Liver (tissue), 9 donors: ENCODE measurements around the gene LAMB1. TPM values are rescaled to one million over a fixed set of nuclear protein-coding genes. Genes with fewer than 3 reads are reported as not detected.

ENCODE experiments used
- DNase-seq: peaks from one replicate; pipeline ENCODE4 v3.0.0-alpha.2; 2017; ENCODE audit warnings: low spot score
- H3K27ac ChIP-seq, 2 donors: one replicate each; pipeline ENCODE4 v1.7.0; 2013; ENCODE audit warnings: inconsistent platforms in 2 of 2, low read length in 2 of 2, control low read depth in 1 of 2, low read depth in 1 of 2, mild to moderate bottlenecking in 1 of 2
- H3K27me3 ChIP-seq, 4 donors: one replicate each; pipeline versions ENCODE4 v1.6.1 to v1.7.0; 2013; ENCODE audit warnings: low read length in 3 of 4, inconsistent platforms in 1 of 4, mild to moderate bottlenecking in 1 of 4, moderate library complexity in 1 of 4; ENCODE audit not compliant: control insufficient read depth in 4 of 4, insufficient read depth in 4 of 4
- H3K36me3 ChIP-seq, 4 donors: one replicate each; pipeline versions ENCODE4 v1.6.1 to v1.7.0; 2013; ENCODE audit warnings: low read length in 3 of 4, mild to moderate bottlenecking in 3 of 4, low read depth in 1 of 4, moderate library complexity in 1 of 4; ENCODE audit not compliant: control insufficient read depth in 4 of 4, insufficient read depth in 3 of 4
- H3K4me1 ChIP-seq, 4 donors: one replicate each; pipeline versions ENCODE4 v1.6.1 to v1.7.0; 2013; ENCODE audit warnings: low read length in 3 of 4, mild to moderate bottlenecking in 3 of 4, moderate library complexity in 1 of 4; ENCODE audit not compliant: control insufficient read depth in 4 of 4, insufficient read depth in 4 of 4
- H3K4me3 ChIP-seq, 3 donors: one replicate each; pipeline versions ENCODE4 v1.6.1 to v1.7.0; 2013; ENCODE audit warnings: low read length in 3 of 3, control low read depth in 1 of 3, low read depth in 1 of 3, mild to moderate bottlenecking in 1 of 3
- H3K9ac ChIP-seq, 2 donors: one replicate each; pipeline ENCODE4 v1.7.0; 2013; ENCODE audit warnings: low read length in 2 of 2, mild to moderate bottlenecking in 2 of 2, moderate library complexity in 2 of 2, control low read depth in 1 of 2, low read depth in 1 of 2
- H3K9me3 ChIP-seq, 4 donors: one replicate each; pipeline versions ENCODE4 v1.6.1 to v1.7.0; 2013; ENCODE audit warnings: low read length in 3 of 4; ENCODE audit not compliant: control insufficient read depth in 4 of 4
- FOXA2 ChIP-seq: IDR thresholded peaks from 2 replicates; pipeline ENCODE4 v1.6.1; 2016; ENCODE audit warnings: antibody characterized with exemption
- GABPA ChIP-seq, 2 donors: IDR thresholded peaks in 1 of 2; conservative IDR thresholded peaks in 1 of 2; 2 replicates each; pipeline ENCODE4 v1.6.1; 2016; ENCODE audit warnings: antibody characterized with exemption in 2 of 2, mild to moderate bottlenecking in 1 of 2, moderate library complexity in 1 of 2
- HNF4A ChIP-seq, 2 donors: conservative IDR thresholded peaks; 2 replicates each; pipeline ENCODE4 v1.6.1; 2016; ENCODE audit warnings: antibody characterized with exemption in 2 of 2, mild to moderate bottlenecking in 2 of 2
- HNF4G ChIP-seq: IDR thresholded peaks from 2 replicates; pipeline ENCODE4 v1.6.1; 2016; ENCODE audit warnings: antibody characterized with exemption
- NR2F2 ChIP-seq: IDR thresholded peaks from 2 replicates; pipeline ENCODE4 v1.6.1; 2016; ENCODE audit warnings: antibody characterized with exemption
- RXRA ChIP-seq, 2 donors: IDR thresholded peaks; 2 replicates each; pipeline ENCODE4 v1.6.1; 2017 to 2018; ENCODE audit warnings: antibody characterized with exemption in 2 of 2, mild to moderate bottlenecking in 1 of 2
- YY1 ChIP-seq: IDR thresholded peaks from 2 replicates; pipeline ENCODE4 v1.6.1; 2016; ENCODE audit warnings: antibody characterized with exemption, mild to moderate bottlenecking
- WGBS: extraction: QIAGEN DNeasy Blood & Tissue Kit; methylation state at CpG from one replicate; pipeline ENCODE4 v1.1.7; 2013; 5-methylcytosine and 5-hydroxymethylcytosine counted together
- polyA plus RNA-seq, 2 donors: library from polyadenylated mRNA; stranded (reverse) in 1 of 2; unstranded in 1 of 2; fragments of 200-250 nt in 1 of 2; fragments of >200 nt in 1 of 2; fragmentation: Nextera tagmentation in 1 of 2; extraction: Ambion mirVana in 1 of 2; gene quantifications; one replicate each; pipeline versions ENCODE4 v1.2.1 to v1.2.3, GENCODE V29; 2013 to 2015
- total RNA-seq, 2 donors: library from RNA; depleted of rRNA; stranded (reverse); fragments of >200 nt; gene quantifications; one replicate each; pipeline ENCODE4 v1.2.3, GENCODE V29; 2014
- TF ChIP-seq, protein P1 (sequence below): IDR thresholded peaks from 2 replicates; pipeline ENCODE4 v1.6.1; 2016; ENCODE audit warnings: antibody characterized with exemption, mild to moderate bottlenecking
- TF ChIP-seq, protein P2 (sequence below): IDR thresholded peaks from 2 replicates; pipeline ENCODE4 v1.6.1; 2016; ENCODE audit warnings: antibody characterized with exemption
- TF ChIP-seq, protein P3 (sequence below): fragments of 150-350 bp; IDR thresholded peaks from 2 replicates; pipeline ENCODE4 v1.5.1; 2017; ENCODE audit warnings: improper control_type of control experiment, low read depth, low read length; ENCODE audit not compliant: missing input control
- donor health status: healthy.
- donor health status: healthy.
- donor health status: healthy.
- donor health status: healthy.
- donor health status: healthy.

Gene LAMB1
- total and polyA plus RNA-seq, 4 donors = 12.6 to 63.1 (median 25.8) TPM

GRCh38 chr7:108045669-108046068 lies 42.7 kb upstream of the LAMB1 start:
- Histone ChIP-seq H3K27ac (no peak overlapping the region), H3K4me3 (no peak overlapping the region), H3K36me3 (no peaks in the 10 kb centered on the region), H3K27me3 (no peaks in the 10 kb centered on the region), H3K9me3 (no peaks in the 10 kb centered on the region), H3K9ac (no peak overlapping the region), H3K4me1 (no peaks in the 10 kb centered on the region)
- DNase-seq = no peak
- WGBS = 40% methylated on average over 1 of the region's 1 CpG
- TF ChIP-seq YY1 (no peak), NR2F2 (no peak), RXRA (IDR thresholded peaks at IDR 0.05) (peak in 1 of 2 donors; percentile 32), FOXA2 (peak; percentile 36)

DNA sequence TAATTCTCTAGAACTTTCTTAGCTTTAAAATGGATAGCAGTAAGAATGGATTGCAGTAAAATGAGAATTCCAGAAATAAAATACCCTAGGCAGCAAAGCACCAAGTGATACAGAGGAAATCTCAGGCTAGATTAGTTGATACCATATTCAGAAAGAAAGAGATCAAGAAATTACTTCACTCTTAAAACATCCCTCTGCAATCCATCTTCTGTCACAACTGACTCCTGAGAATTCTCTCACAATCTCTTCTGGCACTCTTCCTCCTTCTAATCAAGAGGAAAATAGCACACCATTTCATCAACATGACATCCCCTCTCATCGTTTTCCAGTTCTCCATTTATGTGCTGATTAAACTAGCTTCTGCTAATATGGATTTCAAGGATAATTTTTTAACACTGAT lies 42.2 kb upstream of the LAMB1 start:
- no peak overlapping the region for H3K4me3 ChIP-seq
- H3K36me3 ChIP-seq = no peaks in the 10 kb centered on the region
- H3K9ac ChIP-seq = no peak overlapping the region
- no peaks in the 10 kb centered on the region for H3K27me3 ChIP-seq
- no peaks in the 10 kb centered on the region for H3K9me3 ChIP-seq
- no peak overlapping the region for H3K27ac ChIP-seq
- WGBS = 55% methylated on average over 1 of the region's 1 CpG
- DNase-seq = no peak
- TF ChIP-seq RXRA (IDR thresholded peaks at IDR 0.05) (no peak), GABPA (IDR thresholded peaks at IDR 0.05 in 1 of 2, conservative IDR thresholded peaks at IDR 0.05 in 1 of 2) (no peak)
- TF ChIP-seq, protein P1, sequence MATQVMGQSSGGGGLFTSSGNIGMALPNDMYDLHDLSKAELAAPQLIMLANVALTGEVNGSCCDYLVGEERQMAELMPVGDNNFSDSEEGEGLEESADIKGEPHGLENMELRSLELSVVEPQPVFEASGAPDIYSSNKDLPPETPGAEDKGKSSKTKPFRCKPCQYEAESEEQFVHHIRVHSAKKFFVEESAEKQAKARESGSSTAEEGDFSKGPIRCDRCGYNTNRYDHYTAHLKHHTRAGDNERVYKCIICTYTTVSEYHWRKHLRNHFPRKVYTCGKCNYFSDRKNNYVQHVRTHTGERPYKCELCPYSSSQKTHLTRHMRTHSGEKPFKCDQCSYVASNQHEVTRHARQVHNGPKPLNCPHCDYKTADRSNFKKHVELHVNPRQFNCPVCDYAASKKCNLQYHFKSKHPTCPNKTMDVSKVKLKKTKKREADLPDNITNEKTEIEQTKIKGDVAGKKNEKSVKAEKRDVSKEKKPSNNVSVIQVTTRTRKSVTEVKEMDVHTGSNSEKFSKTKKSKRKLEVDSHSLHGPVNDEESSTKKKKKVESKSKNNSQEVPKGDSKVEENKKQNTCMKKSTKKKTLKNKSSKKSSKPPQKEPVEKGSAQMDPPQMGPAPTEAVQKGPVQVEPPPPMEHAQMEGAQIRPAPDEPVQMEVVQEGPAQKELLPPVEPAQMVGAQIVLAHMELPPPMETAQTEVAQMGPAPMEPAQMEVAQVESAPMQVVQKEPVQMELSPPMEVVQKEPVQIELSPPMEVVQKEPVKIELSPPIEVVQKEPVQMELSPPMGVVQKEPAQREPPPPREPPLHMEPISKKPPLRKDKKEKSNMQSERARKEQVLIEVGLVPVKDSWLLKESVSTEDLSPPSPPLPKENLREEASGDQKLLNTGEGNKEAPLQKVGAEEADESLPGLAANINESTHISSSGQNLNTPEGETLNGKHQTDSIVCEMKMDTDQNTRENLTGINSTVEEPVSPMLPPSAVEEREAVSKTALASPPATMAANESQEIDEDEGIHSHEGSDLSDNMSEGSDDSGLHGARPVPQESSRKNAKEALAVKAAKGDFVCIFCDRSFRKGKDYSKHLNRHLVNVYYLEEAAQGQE = no peak
- TF ChIP-seq, protein P2, sequence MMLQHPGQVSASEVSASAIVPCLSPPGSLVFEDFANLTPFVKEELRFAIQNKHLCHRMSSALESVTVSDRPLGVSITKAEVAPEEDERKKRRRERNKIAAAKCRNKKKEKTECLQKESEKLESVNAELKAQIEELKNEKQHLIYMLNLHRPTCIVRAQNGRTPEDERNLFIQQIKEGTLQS = no peak
- H3K4me1 ChIP-seq = no peaks in the 10 kb centered on the region

- no peak overlapping the region for H3K4me3 ChIP-seq
- TF ChIP-seq HNF4A (conservative IDR thresholded peaks at IDR 0.05) (no peak), HNF4G (no peak), FOXA2 (no peak)
- TF ChIP-seq, protein P3, sequence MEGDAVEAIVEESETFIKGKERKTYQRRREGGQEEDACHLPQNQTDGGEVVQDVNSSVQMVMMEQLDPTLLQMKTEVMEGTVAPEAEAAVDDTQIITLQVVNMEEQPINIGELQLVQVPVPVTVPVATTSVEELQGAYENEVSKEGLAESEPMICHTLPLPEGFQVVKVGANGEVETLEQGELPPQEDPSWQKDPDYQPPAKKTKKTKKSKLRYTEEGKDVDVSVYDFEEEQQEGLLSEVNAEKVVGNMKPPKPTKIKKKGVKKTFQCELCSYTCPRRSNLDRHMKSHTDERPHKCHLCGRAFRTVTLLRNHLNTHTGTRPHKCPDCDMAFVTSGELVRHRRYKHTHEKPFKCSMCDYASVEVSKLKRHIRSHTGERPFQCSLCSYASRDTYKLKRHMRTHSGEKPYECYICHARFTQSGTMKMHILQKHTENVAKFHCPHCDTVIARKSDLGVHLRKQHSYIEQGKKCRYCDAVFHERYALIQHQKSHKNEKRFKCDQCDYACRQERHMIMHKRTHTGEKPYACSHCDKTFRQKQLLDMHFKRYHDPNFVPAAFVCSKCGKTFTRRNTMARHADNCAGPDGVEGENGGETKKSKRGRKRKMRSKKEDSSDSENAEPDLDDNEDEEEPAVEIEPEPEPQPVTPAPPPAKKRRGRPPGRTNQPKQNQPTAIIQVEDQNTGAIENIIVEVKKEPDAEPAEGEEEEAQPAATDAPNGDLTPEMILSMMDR = no peak
- 97% methylated on average over 2 of the region's 2 CpGs for WGBS
- no peaks in the 10 kb centered on the region for H3K27me3 ChIP-seq
- no peaks in the 10 kb centered on the region for H3K9me3 ChIP-seq
- no peaks in the 10 kb centered on the region for H3K4me1 ChIP-seq
- no peak for DNase-seq
- H3K9ac ChIP-seq = no peak overlapping the region
- H3K27ac ChIP-seq = no peak overlapping the region
- H3K36me3 ChIP-seq = no peaks in the 10 kb centered on the region
These were observed 41.4 kb upstream of the LAMB1 start for GRCh38 chr7:108044345-108044744.
